Measurements from ENCODE around the gene ZNF276.

ZNF276 gene

GRCh38 chr16:89695086-89695874 lies 26.1 kb upstream of the ZNF276 start:
- Histone ChIP-seq H3K4me1 (ENCODE audit: insufficient read depth, low read length, severe bottlenecking) (peaks cover 6% of the 10 kb centered on the region), H3K9me2 (ENCODE audit: low read depth, low read length) (no peaks in the 10 kb centered on the region), H3K27ac (ENCODE audit: low read depth, low read length, poor library complexity, severe bottlenecking) (no peak overlapping the region), H3K9ac (ENCODE audit: low read length) (no peak overlapping the region), H2AFZ (ENCODE audit: low read length) (no peak overlapping the region), H3K27me3 (ENCODE audit: insufficient read depth, low read length) (no peaks in the 10 kb centered on the region), H4K20me1 (ENCODE audit: insufficient read depth, low read length) (no peaks in the 10 kb centered on the region), H3F3A (ENCODE audit: insufficient read depth, low read length) (no peaks in the 10 kb centered on the region), H3K4me2 (ENCODE audit: low read length) (no peak overlapping the region), H3K4me3 (ENCODE audit: low read depth, low read length, poor library complexity, severe bottlenecking) (no peak overlapping the region), H3K79me2 (ENCODE audit: insufficient read depth, low read length) (no peaks in the 10 kb centered on the region), H3K36me3 (ENCODE audit: insufficient read depth, low read length) (peaks cover 59% of the 10 kb centered on the region), H3K9me3 (ENCODE audit: low read length) (no peaks in the 10 kb centered on the region)
- TF ChIP-seq EZH2 (IDR thresholded peaks at IDR 0.05; ENCODE audit: borderline replicate concordance, low read length) (no peak), CTCF (IDR thresholded peaks at IDR 0.05; ENCODE audit: low read length) (no peak)

GRCh38 chr16:89695875-89696669 lies 25.3 kb upstream of the ZNF276 start:
- TF ChIP-seq EZH2 (IDR thresholded peaks at IDR 0.05; ENCODE audit: borderline replicate concordance, low read length) = no peak
- no peak for TF ChIP-seq CTCF (IDR thresholded peaks at IDR 0.05; ENCODE audit: low read length)
- Histone ChIP-seq H3K79me2 (ENCODE audit: insufficient read depth, low read length) (no peaks in the 10 kb centered on the region), H3K4me2 (ENCODE audit: low read length) (no peak overlapping the region), H4K20me1 (ENCODE audit: insufficient read depth, low read length) (no peaks in the 10 kb centered on the region), H3K4me1 (ENCODE audit: insufficient read depth, low read length, severe bottlenecking) (peaks cover 14% of the 10 kb centered on the region), H3K4me3 (ENCODE audit: low read depth, low read length, poor library complexity, severe bottlenecking) (no peak overlapping the region), H3K27ac (ENCODE audit: low read depth, low read length, poor library complexity, severe bottlenecking) (no peak overlapping the region), H3K9ac (ENCODE audit: low read length) (no peak overlapping the region), H3K36me3 (ENCODE audit: insufficient read depth, low read length) (peaks cover 53% of the 10 kb centered on the region), H3F3A (ENCODE audit: insufficient read depth, low read length) (no peaks in the 10 kb centered on the region), H3K9me3 (ENCODE audit: low read length) (no peaks in the 10 kb centered on the region), H3K27me3 (ENCODE audit: insufficient read depth, low read length) (no peaks in the 10 kb centered on the region), H2AFZ (ENCODE audit: low read length) (no peak overlapping the region), H3K9me2 (ENCODE audit: low read depth, low read length) (no peaks in the 10 kb centered on the region)

- H3K27me3 ChIP-seq (ENCODE audit: insufficient read depth, low read length) = no peaks in the 10 kb centered on the region
- H3K9me3 ChIP-seq (ENCODE audit: low read length) = no peaks in the 10 kb centered on the region
- H3K4me2 ChIP-seq (ENCODE audit: low read length) = no peak overlapping the region
- H3F3A ChIP-seq (ENCODE audit: insufficient read depth, low read length) = no peaks in the 10 kb centered on the region
- H2AFZ ChIP-seq (ENCODE audit: low read length) = no peak overlapping the region
- no peaks in the 10 kb centered on the region for H3K9me2 ChIP-seq (ENCODE audit: low read depth, low read length)
- no peaks in the 10 kb centered on the region for H4K20me1 ChIP-seq (ENCODE audit: insufficient read depth, low read length)
- no peaks in the 10 kb centered on the region for H3K79me2 ChIP-seq (ENCODE audit: insufficient read depth, low read length)
- TF ChIP-seq CTCF (IDR thresholded peaks at IDR 0.05; ENCODE audit: low read length) = no peak
- no peak for TF ChIP-seq EZH2 (IDR thresholded peaks at IDR 0.05; ENCODE audit: borderline replicate concordance, low read length)
- H3K27ac ChIP-seq (ENCODE audit: low read depth, low read length, poor library complexity, severe bottlenecking) = no peak overlapping the region
- H3K9ac ChIP-seq (ENCODE audit: low read length) = no peak overlapping the region
- H3K4me1 ChIP-seq (ENCODE audit: insufficient read depth, low read length, severe bottlenecking) = peaks cover 15% of the 10 kb centered on the region
- peaks cover 47% of the 10 kb centered on the region for H3K36me3 ChIP-seq (ENCODE audit: insufficient read depth, low read length)
- no peak overlapping the region for H3K4me3 ChIP-seq (ENCODE audit: low read depth, low read length, poor library complexity, severe bottlenecking)
These were observed 24.6 kb upstream of the ZNF276 start for GRCh38 chr16:89696670-89697128.

All from OCI-LY1 (cell line).